ENCODE data around the gene DPEP2. TPM values are rescaled to one million over a fixed set of nuclear protein-coding genes. Genes with fewer than 3 reads are reported as not detected.
"Not testable (repeated sequence)": the region's sequence is repeated elsewhere in the genome, so short reads cannot be mapped to it uniquely, and the experiment has no call there.

The DPEP2 gene
- polyA plus RNA-seq, 3 donors from 2014 or later = 45.5 to 62.6 (median 59.4) TPM

DNA sequence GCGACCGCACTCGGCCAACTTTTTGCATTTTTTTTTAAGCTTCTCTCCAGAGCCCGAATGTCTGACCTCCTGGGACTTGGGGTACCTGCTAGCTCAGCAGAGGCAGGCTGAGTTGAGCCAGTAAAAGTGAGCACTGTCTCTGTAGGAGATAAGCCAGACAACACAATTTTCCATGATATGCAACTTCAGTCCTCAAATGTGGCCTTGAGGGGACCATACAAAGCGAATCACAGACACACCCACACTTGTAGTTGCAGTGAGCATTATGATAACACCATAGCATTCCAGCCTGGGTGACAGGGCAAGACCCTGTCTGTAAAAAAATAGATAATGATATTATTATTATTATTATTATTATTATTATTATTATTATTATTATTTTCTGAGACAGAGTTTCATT lies 2.6 kb downstream of the DPEP2 start:
- Mint-ChIP-seq H3K27ac (peak overlapping the region in 5 of 6 donors; percentile 34 to 84 (median 65)), H3K9me3 (no peaks in the 10 kb centered on the region), H3K4me3 (peak overlapping the region in 1 of 5 donors; percentile 45), H3K27me3 (ENCODE audit: low read depth in 3 of 3) (peaks cover 2 to 6% (median 5%) of the 10 kb centered on the region in 3 donors), H3K36me3 (peaks cover 0 to 6% (median 6%) of the 10 kb centered on the region in 3 donors), H3K4me1 (peaks cover 65 to 67% of the 10 kb centered on the region in 2 donors)
- no peak for DNase-seq

DNA sequence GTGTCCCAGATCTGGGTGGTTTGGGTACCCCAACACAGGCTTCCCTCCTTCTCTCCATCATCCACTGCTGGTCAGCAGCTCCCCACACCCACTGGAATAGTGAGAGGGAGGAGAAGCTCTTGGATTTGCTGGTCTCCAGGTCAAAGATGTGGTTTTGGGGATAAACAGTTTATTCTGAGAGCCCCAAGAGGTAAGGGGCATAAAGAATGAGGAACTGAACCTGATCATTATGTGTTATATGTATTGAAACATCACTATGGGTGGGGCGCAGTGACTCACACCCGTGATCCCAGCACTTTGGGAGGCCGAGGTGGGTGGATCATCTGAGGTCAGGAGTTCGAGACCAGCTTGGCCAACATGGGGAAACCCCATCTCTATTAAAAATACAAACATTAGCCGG lies 3.9 kb downstream of the DPEP2 start:
- Mint-ChIP-seq H3K27ac (peak overlapping the region; percentile 69 to 90 (median 84)), H3K9me3 (no peaks in the 10 kb centered on the region), H3K4me1 (peaks cover 60 to 63% of the 10 kb centered on the region in 2 donors), H3K4me3 (peak overlapping the region in 4 of 5 donors; percentile 17 to 74 (median 68)), H3K36me3 (peaks cover 0 to 6% (median 6%) of the 10 kb centered on the region in 3 donors), H3K27me3 (ENCODE audit: low read depth in 3 of 3) (peaks cover 2 to 6% (median 5%) of the 10 kb centered on the region in 3 donors)
- DNase-seq = no peak

DNA sequence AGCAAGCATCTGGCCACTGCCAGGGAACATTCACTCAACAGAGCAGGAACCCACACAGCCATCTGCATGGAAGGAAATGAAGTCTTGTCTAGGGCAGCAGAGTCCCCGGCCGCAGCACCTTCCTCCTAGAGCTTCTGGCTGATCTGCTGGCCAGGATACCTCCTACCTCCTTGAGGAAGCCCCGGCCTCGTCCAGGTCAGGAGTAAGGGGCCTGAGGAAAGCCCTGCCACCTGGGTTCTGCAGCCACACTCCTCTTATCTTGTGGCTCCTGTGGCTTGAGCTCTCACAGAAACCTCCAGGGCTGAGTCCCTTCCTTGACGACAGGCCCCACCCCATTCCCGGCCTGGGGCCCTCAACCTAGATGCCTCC lies 5.3 kb downstream of the DPEP2 start:
- peak overlapping the region; percentile 85 to 91 (median 88) for H3K4me3 Mint-ChIP-seq
- not testable (repeated sequence) for H3K9me3 Mint-ChIP-seq; H3K27me3 Mint-ChIP-seq (ENCODE audit: low read depth in 3 of 3); H3K36me3 Mint-ChIP-seq
- H3K4me1 Mint-ChIP-seq = peaks cover 56 to 63% of the 10 kb centered on the region in 2 donors
- peak; percentile 22 to 35 (median 23) for DNase-seq
- peak overlapping the region; percentile 88 to 99 (median 98) for H3K27ac Mint-ChIP-seq

DNA sequence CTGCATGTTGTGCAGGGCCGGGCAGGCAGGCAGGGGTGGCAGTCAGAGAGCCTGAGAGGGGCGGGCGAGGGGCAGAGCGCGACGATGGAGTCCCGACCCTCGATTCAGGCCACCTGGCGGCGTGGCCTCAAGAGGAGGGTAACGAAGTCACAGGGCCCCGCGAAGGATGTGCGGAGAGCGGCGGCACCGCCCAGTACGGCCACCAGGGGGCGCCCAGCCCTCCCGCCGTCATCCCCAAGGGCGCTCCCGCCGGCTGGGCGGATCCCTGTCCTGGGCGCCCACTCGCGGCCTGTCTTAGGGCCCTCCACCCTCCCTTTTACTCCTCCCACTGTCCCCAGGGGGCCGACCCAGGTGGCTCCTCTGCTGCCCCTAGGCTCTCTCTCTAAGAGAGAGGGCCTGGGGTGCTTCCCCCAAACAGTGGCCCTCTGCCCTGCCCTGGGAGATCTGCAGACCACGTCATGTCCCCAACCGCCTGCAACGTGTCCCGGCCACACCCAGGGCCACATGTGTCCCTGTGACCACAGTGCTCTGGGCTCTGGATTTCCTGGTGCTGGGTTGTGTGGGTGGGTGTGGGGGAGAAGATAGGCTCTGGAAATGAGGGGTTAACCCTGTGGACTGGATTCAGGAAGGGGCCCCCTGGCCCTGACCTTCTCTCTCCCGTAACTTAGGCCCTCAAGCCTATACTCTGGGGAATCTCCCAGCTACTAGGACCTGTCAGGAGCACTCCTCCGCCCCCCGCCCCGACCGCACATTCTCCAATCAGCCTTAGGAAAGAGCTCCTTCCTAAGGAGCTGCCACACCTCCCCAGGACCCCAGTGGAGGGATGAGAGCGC lies 5.9 kb downstream of the DPEP2 start:
- peaks cover 51 to 63% of the 10 kb centered on the region in 2 donors for H3K4me1 Mint-ChIP-seq

DNA sequence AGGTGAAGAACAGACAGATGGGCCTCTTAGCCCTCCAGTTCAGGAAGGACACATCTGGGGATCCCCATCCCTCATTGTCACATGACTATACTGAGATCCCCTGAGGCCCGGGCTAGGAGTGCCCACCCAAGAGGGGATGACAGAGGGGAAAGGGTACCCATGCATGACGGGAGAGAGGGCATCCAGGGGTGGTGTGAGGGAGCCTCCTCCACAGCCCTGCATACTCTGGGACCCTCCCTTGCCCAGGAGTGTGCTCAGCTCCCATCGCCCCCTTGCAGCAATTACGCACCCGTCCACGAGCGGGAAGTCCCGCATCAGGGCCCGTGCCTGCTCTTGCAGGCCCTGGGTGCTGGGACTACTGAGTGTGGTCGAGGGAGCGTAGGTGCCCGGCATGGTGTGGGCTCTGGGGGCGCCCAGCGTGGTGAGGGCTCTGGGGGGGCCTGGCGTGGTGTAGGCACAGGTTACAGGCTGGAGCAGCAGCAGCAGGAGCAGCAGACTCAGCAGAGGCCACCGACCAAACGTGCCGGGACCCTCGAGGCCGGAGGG lies 6.5 kb downstream of the DPEP2 start:
- Mint-ChIP-seq H3K36me3 (peaks cover 0 to 4% (median 0%) of the 10 kb centered on the region in 3 donors), H3K27ac (peak overlapping the region; percentile 29 to 99 (median 66)), H3K4me1 (peaks cover 49 to 66% of the 10 kb centered on the region in 2 donors), H3K4me3 (peak overlapping the region in 3 of 5 donors; percentile 21 to 90 (median 87)), H3K9me3 (no peaks in the 10 kb centered on the region), H3K27me3 (ENCODE audit: low read depth in 3 of 3) (peaks cover 0 to 2% (median 2%) of the 10 kb centered on the region in 3 donors)
- no peak for DNase-seq

More for the DNA sequence above, 5.9 kb downstream of the DPEP2 start:
- DNase-seq = peak; percentile 84 to 88 (median 86)
- Mint-ChIP-seq H3K27ac (peak overlapping the region; percentile 88 to 99 (median 98)), H3K27me3 (ENCODE audit: low read depth in 3 of 3) (peaks cover 0 to 2% (median 2%) of the 10 kb centered on the region in 3 donors), H3K36me3 (peaks cover 0 to 4% (median 0%) of the 10 kb centered on the region in 3 donors), H3K9me3 (no peaks in the 10 kb centered on the region), H3K4me3 (peak overlapping the region; percentile 85 to 91 (median 88))

DNA sequence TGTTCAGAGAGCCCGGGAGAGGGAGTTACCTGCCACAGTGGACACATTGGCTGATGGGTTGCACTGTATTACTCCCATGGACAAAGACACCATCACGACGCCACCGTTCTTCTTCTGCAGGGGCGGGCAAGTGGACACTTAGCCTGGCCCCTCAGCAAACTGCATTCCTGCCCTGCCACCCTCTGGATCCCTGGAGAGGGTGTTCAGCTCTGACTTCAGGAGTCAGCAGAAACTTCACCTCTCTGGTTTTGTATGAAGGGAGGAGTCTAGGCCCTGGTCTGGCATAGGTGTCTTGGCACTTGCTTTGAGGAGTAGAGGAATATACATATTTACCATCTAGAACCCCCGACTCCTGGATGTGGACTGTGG lies 9.3 kb downstream of the DPEP2 start:
- Mint-ChIP-seq H3K27ac (peak overlapping the region; percentile 6 to 84 (median 54)), H3K36me3 (peaks cover 0 to 4% (median 0%) of the 10 kb centered on the region in 3 donors), H3K4me3 (peak overlapping the region in 1 of 5 donors; percentile 7), H3K27me3 (ENCODE audit: low read depth in 3 of 3) (peaks cover 0 to 2% (median 0%) of the 10 kb centered on the region in 3 donors), H3K4me1 (peaks cover 32 to 54% of the 10 kb centered on the region in 2 donors), H3K9me3 (no peaks in the 10 kb centered on the region)
- DNase-seq = no peak

DNA sequence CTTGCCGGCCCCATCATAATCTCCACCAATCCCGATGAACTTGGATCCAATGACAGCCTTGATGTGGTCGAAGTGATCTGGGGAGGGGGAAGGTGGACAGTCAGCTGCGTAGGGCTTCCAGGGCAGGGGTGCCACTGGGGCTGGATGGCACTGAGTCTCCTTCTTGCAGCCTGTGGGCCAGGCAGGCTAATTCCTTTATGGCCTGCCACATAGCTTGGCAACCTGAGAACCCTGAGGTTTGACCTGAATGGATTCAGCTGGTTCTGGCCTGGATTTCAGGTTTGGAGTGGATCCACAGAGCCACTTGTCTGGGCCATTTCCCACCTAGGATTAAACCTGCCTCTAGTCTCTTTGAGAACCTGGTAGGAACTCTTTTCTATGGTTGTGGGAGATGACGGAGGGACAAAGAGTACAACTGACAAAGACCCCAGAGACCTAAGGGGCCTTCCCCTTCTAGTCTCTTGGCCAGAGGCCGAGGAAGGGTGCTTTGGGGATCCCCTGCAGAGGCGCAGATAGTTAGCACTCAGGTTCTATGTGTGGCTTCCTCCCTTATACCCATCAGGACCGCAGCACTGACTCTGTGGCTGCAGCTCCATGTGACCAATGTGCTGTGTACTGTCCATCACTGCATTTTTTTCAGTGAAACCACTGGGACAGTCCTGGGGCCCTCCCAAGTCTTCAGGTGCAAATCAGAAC lies 9.8 kb downstream of the DPEP2 start:
- peak in 2 of 3 donors; percentile 21 to 36 for DNase-seq
- H3K27ac Mint-ChIP-seq = peak overlapping the region in 5 of 6 donors; percentile 37 to 84 (median 59)
- no peaks in the 10 kb centered on the region for H3K9me3 Mint-ChIP-seq
- peaks cover 0 to 3% (median 0%) of the 10 kb centered on the region in 3 donors for H3K27me3 Mint-ChIP-seq (ENCODE audit: low read depth in 3 of 3)
- H3K4me1 Mint-ChIP-seq = peaks cover 33 to 54% of the 10 kb centered on the region in 2 donors
- no peak overlapping the region for H3K4me3 Mint-ChIP-seq
- peaks cover 0 to 4% (median 0%) of the 10 kb centered on the region in 3 donors for H3K36me3 Mint-ChIP-seq

DNA sequence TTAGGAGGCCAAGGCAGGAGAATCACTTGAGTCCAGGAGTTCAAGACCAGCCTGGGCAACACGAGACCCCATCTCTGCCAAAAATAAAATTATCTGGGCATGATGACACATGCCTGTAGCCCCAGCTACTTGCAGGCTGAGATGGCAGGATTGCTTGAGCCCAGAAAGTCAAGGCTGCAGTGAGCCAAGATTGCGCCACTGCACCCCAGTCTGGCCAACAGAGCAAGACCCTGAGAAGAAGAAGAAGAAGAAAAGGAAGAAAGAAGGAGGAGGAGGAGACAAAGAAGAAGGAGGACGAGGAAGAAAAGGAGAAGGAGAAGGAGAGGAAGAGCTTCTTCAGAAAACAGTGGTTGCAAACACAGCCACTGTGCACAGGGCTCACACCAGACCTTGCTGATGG lies 10.6 kb downstream of the DPEP2 start:
- Mint-ChIP-seq H3K27me3 (ENCODE audit: low read depth in 3 of 3) (peaks cover 0 to 6% (median 0%) of the 10 kb centered on the region in 3 donors), H3K4me1 (peaks cover 34 to 53% of the 10 kb centered on the region in 2 donors), H3K36me3 (peaks cover 0 to 4% (median 0%) of the 10 kb centered on the region in 3 donors), H3K27ac (peak overlapping the region in 3 of 6 donors; percentile 48 to 91 (median 53)), H3K9me3 (no peaks in the 10 kb centered on the region), H3K4me3 (no peak overlapping the region)
- no peak for DNase-seq

DNA sequence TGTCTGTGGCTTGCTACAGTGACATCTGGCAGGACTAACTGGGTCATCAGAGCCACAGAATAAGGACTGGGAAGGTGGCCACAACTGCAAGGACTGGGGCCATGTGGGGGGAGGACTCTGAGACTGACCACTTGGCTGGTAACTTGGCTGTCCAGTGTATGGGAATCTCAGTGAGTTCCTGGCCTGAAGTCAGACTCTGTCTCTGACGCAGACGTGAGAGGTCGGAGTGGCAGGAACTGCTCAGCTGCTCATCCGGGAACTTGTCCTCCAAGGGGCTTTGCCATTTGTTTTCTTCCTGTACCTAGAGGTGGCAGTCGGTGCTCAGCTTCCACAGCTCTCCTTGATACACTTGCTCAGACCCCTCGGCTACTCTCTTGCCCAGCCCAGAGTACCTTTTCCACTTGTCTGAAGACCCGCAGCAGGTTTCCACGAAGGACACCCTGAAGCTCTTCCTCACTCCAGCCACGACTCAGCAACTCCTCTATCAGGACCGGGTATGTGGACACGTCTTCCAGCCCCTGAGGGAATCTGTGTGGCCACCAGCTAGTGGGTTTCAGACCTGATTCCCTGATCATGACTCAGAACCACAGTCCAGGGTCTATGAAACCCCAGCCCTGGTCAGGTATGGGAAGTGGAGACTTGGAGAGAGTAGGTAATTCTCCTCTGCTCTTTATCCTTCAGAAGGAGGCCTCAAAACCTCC lies 11.7 kb downstream of the DPEP2 start:
- Mint-ChIP-seq H3K9me3 (no peaks in the 10 kb centered on the region), H3K4me1 (peaks cover 34 to 56% of the 10 kb centered on the region in 2 donors), H3K4me3 (no peak overlapping the region), H3K27ac (peak overlapping the region in 4 of 6 donors; percentile 16 to 75 (median 50)), H3K36me3 (peaks cover 0 to 4% (median 0%) of the 10 kb centered on the region in 3 donors), H3K27me3 (ENCODE audit: low read depth in 3 of 3) (peaks cover 0 to 7% (median 2%) of the 10 kb centered on the region in 3 donors)
- DNase-seq = no peak

DNA sequence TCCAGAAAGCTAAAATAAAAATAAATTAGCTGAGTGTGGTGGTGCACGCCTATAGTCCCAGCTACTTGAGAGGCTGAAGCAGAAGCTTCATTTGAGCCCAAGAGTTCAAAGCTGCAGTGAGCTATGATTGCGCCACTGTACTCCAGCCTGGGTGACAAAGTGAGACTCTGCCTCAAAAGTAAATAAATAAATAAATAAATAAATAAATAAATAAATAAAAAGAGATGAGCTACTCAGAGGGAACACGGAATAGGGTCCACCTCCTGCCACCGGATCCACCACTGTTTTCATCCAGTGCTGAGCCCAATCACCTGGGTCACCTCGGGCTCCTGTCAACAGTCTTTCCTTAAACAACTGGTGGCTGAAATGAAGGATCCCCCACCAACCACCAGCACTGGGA lies 12.3 kb downstream of the DPEP2 start:
- peaks cover 0 to 7% (median 2%) of the 10 kb centered on the region in 3 donors for H3K27me3 Mint-ChIP-seq (ENCODE audit: low read depth in 3 of 3)
- H3K9me3 Mint-ChIP-seq = no peaks in the 10 kb centered on the region
- H3K4me3 Mint-ChIP-seq = no peak overlapping the region
- peaks cover 0 to 4% (median 0%) of the 10 kb centered on the region in 3 donors for H3K36me3 Mint-ChIP-seq
- H3K27ac Mint-ChIP-seq = no peak overlapping the region
- DNase-seq = no peak
- H3K4me1 Mint-ChIP-seq = peaks cover 33 to 52% of the 10 kb centered on the region in 2 donors

DNA sequence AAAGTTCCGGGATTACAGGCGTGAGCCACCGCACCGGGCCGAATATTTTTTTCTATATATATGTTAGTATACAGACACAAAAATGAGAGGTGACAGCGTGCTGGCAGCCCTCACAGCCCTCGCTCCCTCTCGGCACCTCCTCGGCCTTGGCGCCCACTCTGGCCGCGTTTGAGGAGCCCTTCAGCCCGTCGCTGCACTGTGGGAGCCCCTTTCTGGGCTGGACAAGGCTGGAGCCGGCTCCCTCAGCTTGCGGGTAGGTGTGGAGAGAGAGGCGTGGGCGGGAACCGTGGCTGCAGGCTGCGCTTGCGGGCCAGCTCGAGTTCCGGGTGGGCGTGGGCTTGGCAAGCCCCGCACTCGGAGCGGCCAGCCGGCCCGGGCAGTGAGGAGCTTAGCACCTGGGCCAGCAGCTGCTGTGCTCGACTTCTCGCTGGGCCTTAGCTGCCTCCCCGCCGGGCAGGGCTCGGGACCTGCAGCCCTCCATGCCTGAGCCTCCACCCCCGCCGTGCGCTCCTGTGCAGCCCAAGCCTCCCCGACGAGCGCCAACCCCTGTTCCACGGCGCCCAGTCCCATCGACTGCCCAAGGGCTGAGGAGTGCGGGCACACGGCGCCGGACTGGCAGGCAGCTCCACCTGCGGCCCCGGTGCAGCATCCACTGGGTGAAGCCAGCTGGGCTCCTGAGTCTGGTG lies 17.1 kb downstream of the DPEP2 start:
- Mint-ChIP-seq H3K9me3 (no peaks in the 10 kb centered on the region), H3K27ac (no peak overlapping the region), H3K27me3 (ENCODE audit: low read depth in 3 of 3) (peaks cover 0 to 7% (median 2%) of the 10 kb centered on the region in 3 donors), H3K4me1 (peaks cover 22 to 23% of the 10 kb centered on the region in 2 donors), H3K36me3 (no peaks in the 10 kb centered on the region), H3K4me3 (no peak overlapping the region)
- DNase-seq = no peak

DNA sequence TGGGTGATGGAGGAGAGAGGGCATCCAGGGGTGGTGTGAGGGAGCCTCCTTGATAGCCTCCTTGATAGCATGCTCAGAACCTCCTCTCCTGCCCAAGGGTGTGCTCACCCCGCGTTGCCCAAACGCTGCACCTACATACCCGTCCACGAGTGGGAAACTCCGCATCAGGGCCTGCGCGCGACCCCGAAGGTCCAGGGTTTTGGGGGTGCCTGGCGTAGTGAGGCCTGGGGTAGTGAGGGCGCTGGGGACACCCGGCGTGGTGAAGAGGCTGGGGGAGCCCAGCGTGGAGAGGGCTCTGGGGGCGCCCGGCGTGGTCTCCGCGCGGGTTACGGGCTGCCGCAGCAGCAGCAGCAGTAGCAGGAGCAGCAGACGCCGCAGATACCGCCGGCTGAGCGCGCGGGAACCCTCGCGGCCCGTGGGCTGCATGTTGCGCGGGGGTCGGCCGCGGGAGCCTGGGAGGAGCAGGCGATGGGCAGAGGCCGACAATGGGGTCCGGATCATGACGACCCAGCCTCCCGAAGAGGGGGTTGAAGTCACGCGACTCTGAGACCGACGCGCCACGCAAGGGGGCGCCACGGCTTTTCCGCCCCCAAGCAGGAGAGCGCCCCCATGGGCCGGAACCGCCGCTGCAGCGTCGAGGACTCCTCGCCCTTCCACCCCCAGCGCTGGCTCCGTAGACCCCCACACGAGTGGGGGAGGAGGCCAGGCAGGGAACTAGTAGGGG lies 19.2 kb downstream of the DPEP2 start, which contains the start of gene DPEP3:
Gene DPEP3 (minus strand): TSS at position 545 of the 724 bp plus-strand sequence. CDS start 119 bp downstream, at position 426.
- H3K4me3 Mint-ChIP-seq = no peak within 1 kb of the TSS
- H3K36me3 Mint-ChIP-seq = no peaks in the 10 kb centered on the region
- H3K9me3 Mint-ChIP-seq = no peaks in the 10 kb centered on the region
- H3K27ac Mint-ChIP-seq = no peak within 1 kb of the TSS
- peaks cover 20 to 22% of the 10 kb centered on the region in 2 donors for H3K4me1 Mint-ChIP-seq
- no peak for DNase-seq
- H3K27me3 Mint-ChIP-seq (ENCODE audit: low read depth in 3 of 3) = peaks cover 1 to 7% (median 2%) of the 10 kb centered on the region in 3 donors
